HG03469 (cell line): ENCODE measurements around the gene ADAMTS16.
"Not testable (repeated sequence)": the region's sequence is repeated elsewhere in the genome, so short reads cannot be mapped to it uniquely, and the experiment has no call there.

Experiments
- ATAC-seq: cut with Tn5 transposase; IDR thresholded peaks from one replicate; pipeline ENCODE4 v1.9.1; 2021; ENCODE audit warnings: mild to moderate bottlenecking, moderate library complexity, moderate number of reproducible peaks; ENCODE audit not compliant: unreplicated experiment

ADAMTS16 gene, protein sequence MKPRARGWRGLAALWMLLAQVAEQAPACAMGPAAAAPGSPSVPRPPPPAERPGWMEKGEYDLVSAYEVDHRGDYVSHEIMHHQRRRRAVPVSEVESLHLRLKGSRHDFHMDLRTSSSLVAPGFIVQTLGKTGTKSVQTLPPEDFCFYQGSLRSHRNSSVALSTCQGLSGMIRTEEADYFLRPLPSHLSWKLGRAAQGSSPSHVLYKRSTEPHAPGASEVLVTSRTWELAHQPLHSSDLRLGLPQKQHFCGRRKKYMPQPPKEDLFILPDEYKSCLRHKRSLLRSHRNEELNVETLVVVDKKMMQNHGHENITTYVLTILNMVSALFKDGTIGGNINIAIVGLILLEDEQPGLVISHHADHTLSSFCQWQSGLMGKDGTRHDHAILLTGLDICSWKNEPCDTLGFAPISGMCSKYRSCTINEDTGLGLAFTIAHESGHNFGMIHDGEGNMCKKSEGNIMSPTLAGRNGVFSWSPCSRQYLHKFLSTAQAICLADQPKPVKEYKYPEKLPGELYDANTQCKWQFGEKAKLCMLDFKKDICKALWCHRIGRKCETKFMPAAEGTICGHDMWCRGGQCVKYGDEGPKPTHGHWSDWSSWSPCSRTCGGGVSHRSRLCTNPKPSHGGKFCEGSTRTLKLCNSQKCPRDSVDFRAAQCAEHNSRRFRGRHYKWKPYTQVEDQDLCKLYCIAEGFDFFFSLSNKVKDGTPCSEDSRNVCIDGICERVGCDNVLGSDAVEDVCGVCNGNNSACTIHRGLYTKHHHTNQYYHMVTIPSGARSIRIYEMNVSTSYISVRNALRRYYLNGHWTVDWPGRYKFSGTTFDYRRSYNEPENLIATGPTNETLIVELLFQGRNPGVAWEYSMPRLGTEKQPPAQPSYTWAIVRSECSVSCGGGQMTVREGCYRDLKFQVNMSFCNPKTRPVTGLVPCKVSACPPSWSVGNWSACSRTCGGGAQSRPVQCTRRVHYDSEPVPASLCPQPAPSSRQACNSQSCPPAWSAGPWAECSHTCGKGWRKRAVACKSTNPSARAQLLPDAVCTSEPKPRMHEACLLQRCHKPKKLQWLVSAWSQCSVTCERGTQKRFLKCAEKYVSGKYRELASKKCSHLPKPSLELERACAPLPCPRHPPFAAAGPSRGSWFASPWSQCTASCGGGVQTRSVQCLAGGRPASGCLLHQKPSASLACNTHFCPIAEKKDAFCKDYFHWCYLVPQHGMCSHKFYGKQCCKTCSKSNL

GRCh38 chr5:5139777-5140478, at the start of gene ADAMTS16:
ADAMTS16 (plus strand) TSS chr5:5140330; CDS start chr5:5140468, 138 bp downstream.
- ATAC-seq: no peak

DNA sequence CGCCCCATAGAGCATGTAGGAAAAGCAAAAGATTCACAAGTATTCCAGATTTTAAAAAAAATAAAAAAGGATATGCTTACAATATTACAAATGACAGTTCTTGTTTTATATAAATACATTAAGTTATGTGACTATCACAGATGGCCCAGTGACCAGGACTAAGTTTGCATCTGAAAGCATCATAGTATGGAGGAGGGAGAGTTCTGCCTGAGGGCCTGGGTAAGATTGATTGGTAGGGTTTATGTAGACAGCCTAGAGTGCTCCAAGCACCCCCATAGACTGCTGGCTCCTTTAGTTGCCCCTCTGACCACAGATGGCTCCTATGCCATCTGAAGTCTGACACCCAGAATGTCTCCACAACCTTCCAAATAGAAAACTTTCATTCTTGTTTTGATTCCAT, 48.0 kb upstream of the ADAMTS16 start:
- ATAC-seq: no peak

- ATAC-seq: no peak
Observed at GRCh38 chr5:5100635-5101034, 39.5 kb upstream of the ADAMTS16 start.

- ATAC-seq: no peak
Observed at GRCh38 chr5:5101676-5102075, 38.5 kb upstream of the ADAMTS16 start.

- ATAC-seq: no peak
Observed at GRCh38 chr5:5103245-5103644, 36.9 kb upstream of the ADAMTS16 start.

- no peak for ATAC-seq
Observed at GRCh38 chr5:5104550-5104949, 35.6 kb upstream of the ADAMTS16 start.

DNA sequence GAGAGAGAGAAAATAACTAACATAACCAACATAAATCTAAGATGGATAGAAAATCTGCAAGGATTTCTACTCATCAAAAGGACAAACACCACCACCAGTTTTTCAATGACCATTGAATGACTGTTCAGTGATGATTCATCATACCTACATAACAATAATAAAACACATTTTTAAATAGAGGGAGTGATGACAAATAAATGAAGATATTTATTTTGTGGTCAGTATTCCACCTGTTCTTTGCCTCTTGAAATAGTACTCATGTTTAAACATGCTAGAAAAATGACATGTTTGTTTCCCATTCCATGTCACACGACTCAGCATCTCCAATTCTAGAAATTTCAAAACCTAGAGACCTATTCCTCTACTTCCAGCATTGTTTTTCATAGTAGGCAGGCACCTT, 34.6 kb upstream of the ADAMTS16 start:
- no peak for ATAC-seq

- ATAC-seq: no peak
Observed at GRCh38 chr5:5116956-5117355, 23.2 kb upstream of the ADAMTS16 start.

- no peak for ATAC-seq
Observed at GRCh38 chr5:5122776-5123175, 17.4 kb upstream of the ADAMTS16 start.

GRCh38 chr5:5124231-5124630, 15.9 kb upstream of the ADAMTS16 start:
- no peak for ATAC-seq

DNA sequence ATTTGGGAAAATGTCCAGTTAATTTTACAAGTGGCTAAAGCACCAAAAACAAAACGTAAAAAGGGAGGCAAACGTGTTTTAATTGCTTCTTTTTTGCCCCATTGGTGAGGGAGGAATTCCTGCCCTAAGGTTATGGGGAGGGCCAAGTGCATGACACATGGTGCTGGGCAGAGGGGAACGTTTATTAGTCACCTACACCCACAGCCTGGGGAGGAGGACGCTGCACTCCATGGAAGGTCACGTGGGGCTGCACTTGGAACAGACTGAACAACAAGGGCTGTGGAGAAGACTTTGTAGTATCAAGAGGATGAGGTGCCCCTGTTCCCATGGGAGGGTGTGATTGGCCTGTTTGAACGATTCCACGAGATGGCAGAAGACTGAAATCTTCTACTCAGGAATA, 13.7 kb upstream of the ADAMTS16 start:
- no peak for ATAC-seq

DNA sequence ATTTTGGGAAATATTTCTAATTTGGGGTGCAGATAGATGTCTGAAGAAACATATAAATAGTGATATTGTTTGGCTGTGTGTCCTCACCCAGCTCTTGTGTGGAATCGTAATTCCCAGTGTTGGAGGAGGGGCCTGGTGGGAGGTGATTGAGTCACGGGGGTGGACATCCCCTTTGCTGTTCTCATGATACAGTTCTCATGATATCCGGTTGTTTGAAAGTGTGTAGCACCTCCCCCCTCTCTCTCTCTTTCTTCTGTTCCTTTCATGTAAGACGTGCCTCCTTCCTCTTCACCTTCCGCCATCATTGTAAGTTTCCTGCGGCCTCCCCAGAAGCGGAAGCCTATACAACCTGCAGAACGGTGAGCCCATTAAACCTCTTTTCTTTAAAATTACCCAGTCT, 11.4 kb upstream of the ADAMTS16 start:
- no peak for ATAC-seq

- no peak for ATAC-seq
Observed at GRCh38 chr5:5132234-5132633, 7.9 kb upstream of the ADAMTS16 start.

- ATAC-seq: no peak
Observed at GRCh38 chr5:5132693-5133295, 7.3 kb upstream of the ADAMTS16 start.

DNA sequence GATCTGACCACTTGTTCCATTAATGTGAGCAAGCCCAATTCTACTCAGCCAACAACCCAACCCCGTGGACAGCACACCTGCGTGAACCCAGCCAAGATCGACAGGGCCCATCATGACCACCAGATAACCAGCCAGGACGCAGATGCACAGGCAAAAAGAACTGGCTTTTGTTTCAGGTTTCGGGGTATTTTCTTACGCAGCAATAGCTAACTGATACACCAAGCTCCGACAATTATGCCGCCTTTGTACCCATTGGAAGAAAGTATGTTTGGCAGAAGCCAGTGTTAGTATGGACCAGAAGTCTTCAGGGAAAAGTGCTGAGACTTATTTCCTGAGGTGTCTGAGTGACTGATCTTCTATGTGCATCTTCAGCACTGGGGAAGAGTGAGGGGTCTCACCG, 6.0 kb upstream of the ADAMTS16 start:
- no peak for ATAC-seq

GRCh38 chr5:5135957-5136676, 4.0 kb upstream of the ADAMTS16 start:
- ATAC-seq: no peak

DNA sequence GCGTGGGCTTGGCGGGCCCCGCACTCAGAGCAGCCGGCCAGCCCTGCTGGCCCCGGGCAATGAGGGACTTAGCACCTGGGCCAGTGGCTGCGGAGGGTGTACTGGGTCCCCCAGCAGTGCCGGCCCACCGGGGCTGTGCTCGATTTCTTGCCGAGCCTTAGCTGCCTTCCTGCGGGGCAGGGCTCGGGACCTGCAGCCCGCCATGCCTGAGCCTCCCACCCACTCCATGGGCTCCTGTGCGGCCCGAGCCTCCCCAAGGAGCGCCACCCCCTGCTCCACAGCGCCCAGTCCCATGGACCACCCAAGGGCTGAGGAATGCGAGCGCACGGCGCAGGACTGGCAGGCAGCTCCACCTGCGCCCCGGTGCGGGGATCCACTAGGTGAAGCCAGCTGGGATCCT, 2.3 kb upstream of the ADAMTS16 start:
- not testable (repeated sequence) for ATAC-seq

GRCh38 chr5:5139336-5139776, 774 bp upstream of the ADAMTS16 start:
- no peak for ATAC-seq
